Amniotic stem cell (primary cell): Measurements from ENCODE around the gene SMC1A.
"Not testable (repeated sequence)": the region's sequence is repeated elsewhere in the genome, so short reads cannot be mapped to it uniquely, and the experiment has no call there.

Experiments used
- DNase-seq: peaks from one replicate; lab custom pipeline; 2025; lab: John Stamatoyannopoulos, UW

The SMC1A gene

DNA sequence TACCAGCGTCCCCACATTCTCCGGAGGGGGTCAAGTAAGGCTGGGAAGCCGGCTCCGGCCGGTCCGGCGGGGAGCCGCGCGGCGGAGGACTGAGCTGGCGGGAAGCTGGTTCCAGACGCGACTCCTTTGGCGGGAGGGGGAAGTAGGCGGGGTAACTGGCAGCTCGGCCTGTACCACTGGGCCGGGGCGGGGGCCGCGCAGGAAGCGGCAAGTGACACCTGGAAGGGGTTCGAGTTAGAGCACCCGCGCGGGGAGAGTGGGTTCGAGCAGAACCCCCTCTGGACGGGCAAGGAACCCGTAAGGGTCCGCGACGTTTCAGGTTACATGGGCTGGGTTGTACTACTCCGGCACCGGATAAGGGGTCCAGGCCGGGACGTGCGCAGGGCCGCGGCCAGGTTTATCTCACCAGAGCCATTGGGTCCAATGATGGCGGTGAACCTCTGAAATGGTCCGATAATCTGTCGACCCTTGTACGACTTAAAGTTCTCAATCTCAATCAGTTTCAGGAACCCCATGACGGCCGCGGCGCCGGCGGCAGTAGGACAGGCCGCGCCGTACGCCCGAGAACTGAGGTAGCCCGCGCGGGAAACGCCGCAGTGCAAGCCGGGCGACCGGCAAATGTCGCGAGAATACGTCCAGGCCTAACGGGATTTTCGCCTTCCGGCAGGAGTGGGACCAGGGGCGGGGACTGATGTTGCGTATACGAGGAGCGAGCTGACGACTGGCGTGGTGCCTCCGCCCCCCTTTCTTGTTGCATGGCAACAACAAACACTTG lies at the start of gene SMC1A:
SMC1A (minus strand) TSS at position 569 of the 775 bp plus-strand sequence; CDS start at position 515, 54 bp downstream.
- peak; percentile 95 for DNase-seq

DNA sequence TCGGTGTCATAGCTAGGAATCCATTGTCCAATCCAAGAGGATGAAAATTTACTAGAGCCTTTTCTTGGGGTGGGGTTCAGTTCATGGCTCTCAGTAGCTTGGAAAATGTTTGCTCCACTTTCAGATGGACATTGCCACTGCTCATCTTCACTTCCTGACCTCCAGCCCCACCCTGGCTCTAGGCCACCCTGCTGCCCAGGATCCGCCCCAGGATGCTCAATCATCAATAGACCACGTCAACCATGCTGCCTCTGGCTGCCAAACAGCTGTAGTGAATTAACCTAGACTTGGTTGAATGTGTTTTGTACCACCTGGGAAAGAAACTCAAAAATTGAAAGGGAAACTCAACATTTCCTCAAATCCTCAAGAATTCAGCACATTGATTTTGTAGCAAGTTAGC lies 48.9 kb upstream of the SMC1A start:
- DNase-seq: no peak

DNA sequence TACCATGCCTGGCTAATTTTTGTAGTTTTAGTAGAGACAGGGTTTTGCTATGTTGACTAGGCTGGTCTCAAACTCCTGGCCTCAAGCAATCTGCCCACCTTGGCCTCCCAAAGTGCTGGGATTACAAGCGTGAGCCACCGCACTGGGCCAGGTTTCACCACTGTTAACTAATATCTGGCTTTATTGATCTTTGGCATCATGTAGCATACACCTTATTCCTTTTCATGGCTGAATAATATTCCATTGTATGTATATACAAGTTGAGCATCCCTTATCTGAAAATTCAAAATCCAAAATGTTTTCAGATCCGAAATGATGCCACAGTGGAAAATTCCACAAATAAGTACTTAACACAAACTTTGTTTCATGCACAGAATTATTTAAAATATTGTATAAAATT lies 46.2 kb upstream of the SMC1A start:
- DNase-seq: not testable (repeated sequence)

DNA sequence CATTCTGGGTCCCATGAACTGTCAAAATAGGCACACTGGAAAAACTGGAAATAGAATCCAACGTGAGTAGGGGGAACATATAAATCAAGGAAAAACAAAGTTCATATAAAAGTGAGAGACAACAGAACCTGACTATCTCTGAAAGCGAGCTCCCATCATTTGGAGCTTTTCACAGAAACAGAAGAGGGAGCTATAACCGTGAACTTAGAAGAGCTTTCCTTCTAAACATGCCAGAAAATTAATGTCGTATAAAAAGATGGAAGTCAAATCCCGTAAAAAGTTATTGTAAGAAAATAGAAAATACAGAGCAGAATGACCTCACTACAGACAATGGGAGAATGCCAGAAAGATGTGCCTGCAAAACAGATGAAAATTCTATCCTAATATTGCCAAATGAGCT lies 35.6 kb upstream of the SMC1A start:
- DNase-seq: no peak

DNA sequence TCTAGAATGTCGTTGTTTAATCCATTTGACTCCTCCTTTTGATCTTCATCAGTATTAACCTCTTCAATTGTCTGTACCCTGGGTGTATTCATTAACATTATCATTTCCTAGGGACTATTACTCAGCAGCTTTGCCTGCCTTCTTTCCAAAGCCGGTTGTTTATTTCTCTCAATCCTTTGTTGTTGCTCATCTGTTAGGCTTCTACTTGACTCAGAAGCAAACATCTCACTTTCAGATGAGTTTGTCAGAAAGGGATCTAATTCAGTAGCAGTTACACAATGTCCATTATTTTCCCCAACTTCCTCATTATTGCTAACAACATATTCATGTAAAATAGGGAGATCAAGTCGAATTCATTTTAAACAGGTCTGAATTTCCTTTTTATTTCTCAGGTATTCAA lies 33.8 kb upstream of the SMC1A start:
- DNase-seq: peak; percentile 7

GRCh38 chrX:53452812-53453211 lies 30.4 kb upstream of the SMC1A start:
- DNase-seq: no peak

- no peak for DNase-seq
Observed at GRCh38 chrX:53449632-53450031, 27.2 kb upstream of the SMC1A start.

DNA sequence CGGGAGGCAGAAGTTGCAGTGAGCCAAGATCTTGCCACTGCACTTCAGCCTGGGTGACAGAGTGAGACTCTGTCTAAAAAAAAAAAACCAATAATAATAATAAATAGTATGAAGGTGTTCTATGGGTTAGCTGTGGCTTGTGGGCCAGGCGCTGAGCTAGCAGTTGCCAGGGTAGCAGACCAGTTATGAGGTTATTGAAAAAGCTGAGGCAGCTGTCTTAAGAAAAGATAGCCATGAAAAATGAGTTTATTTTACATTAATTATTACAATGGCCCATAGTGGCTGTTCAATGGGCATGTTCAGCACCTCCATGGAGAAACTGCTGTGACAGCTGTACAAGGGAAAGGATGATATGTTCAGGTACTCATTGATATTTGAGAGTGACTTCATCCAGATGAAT lies 25.0 kb upstream of the SMC1A start:
- no peak for DNase-seq

DNA sequence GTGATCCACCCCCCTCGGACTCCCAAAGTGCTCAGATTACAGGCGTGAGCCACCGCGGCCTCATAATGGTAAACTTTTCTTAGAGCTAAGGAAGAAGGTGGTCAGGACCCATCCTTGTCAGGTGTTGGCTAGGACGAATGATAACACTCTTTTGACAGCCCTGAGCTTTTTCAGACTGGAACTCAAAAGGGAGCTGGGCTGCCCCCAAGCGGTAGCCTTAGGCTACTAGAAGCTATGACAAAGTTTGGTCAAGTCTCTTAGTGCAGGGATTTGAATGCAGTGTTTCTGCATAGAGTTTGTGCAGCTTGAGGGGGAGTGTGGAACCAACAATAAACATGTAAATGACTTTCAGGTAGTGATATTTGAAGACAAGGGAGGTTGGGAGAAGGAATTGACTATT lies 23.5 kb upstream of the SMC1A start:
- peak; percentile 0 for DNase-seq

DNA sequence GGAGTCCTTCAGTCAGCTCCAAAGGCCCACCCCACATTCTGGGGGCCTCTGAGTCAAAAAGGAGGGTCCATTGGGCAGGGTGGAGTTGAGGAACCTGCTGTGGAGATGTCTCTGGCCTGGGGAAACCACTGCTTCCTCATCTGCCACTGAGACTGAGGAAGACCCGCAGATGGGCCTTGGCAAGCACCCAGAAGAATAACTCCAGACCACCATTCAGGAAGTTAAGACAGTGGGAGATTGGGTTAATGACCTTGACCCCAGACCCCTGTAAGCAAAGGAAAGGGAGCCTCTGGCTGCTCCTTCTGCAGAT lies 19.8 kb upstream of the SMC1A start:
- DNase-seq: no peak

- DNase-seq: peak; percentile 2
Observed at GRCh38 chrX:53441531-53442321, 19.3 kb upstream of the SMC1A start.

DNA sequence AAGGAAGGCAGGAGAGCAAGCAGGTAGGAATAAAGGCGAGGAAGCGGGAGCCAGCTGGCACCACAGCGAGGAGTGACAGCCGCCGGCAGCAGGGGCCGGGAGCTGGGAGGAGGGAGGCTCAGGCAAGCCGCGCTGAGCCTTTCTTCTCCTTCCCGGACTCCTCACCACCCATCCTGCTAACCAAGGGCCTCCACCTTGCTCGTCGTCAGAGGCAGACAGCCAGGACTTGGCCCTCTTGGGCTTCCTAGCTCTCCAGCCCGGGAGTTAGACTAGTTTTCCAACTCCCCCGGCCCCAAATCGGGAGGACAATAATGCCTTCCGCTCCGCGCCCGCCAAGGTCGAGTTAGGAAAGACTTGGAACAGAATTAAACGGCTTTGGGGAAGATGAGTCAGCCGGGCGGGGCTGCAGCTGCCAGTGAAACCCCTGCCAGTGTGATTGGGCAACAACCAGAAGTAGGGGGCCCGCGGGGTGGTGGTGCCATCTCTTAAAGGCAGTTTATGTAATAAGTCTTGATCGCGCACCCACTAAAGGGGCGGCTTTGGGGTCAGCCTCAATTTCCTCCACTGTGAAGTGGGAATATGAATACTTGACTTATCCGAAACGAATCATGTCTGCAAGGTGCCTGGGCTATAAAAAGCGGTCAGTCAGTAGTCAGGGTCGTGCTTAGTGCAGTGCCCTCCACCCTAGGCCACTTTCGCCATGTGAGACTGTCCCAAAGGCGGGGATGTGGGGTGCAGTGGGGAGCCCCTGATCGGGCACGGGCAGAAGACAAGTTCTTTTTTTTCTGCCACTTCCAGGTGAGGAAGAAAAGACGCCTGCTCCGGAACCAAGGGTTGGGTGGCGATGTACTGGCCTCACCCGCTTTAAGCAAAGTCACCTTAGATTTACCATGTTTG lies 18.4 kb upstream of the SMC1A start:
- peak; percentile 36 for DNase-seq

DNA sequence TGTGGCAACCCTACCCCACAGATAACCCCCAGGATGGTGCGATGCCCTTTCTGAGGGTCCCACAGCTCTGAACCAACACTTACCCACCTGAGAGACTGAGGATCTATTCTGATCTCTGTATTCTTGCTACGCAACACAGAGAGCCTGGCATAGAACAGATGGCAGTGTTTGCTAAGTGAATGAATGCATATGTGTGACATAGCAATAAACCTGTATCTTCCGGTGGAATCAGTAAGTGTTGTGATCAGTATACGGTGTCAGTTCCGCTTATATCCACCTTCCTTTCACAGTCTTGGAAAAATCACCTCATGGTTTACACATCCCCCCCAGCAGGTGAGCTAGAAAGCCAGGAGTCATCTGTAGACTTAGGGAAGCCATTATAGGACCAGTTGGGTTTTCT lies 17.6 kb upstream of the SMC1A start:
- no peak for DNase-seq

GRCh38 chrX:53438832-53439230 lies 16.4 kb upstream of the SMC1A start:
- no peak for DNase-seq

DNA sequence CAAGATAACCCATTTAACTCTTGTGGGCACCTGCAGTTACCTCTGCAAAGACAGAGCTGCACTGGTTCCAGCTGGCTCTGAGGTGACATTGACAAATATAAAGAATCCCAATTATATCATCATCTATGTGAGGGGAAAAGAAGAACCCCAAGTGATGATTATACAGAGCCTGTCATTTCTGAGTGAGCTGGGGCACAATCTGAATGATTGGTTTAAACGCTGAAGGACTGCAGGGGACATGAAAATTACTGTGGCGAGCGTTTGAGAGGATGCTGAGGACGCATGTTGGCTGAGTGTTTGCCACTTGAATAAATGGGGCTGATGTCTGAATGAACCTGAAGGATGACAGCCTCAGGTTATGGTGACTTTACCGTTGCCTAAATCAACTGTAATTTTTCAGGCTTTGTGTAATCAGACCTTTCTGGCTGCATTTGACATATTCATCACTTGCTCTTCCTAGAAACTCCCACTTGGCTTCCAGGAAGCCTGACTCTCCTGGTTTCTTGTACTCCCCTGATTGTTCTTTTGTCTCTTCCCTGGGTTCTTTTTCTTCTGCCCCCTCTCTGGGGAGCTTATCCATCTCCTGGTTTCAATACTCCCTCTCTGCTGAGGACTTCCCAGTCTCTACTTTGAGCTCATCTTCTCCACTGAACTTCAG lies 15.8 kb upstream of the SMC1A start:
- no peak for DNase-seq

DNA sequence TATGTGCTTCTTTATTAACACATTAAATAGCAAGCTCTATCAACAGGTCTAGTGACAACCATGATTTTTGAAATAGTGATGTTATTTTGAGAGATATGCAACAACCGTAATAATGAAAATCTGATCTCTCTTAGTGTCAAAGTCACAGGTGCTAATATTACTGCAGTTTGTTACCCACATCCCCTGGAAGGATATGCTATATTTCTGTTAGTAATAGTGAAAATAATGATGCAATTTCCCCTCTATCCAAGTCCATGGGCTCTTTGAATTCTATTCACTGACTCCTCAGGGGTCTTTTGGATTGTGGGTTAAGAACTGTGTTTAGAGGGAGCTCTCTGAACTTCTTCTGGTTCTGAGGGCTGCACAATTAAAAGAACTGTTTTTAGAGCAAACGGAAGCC lies 14.8 kb upstream of the SMC1A start:
- DNase-seq: no peak

GRCh38 chrX:53435997-53436396 lies 13.5 kb upstream of the SMC1A start:
- peak; percentile 14 for DNase-seq

GRCh38 chrX:53433651-53434639 lies 11.5 kb upstream of the SMC1A start, which contains the start of gene HSD17B10:
Gene HSD17B10, minus strand, starts transcription at chrX:53434370. Its CDS starts 25 bp downstream, at chrX:53434345.
- DNase-seq: peak; percentile 69

DNA sequence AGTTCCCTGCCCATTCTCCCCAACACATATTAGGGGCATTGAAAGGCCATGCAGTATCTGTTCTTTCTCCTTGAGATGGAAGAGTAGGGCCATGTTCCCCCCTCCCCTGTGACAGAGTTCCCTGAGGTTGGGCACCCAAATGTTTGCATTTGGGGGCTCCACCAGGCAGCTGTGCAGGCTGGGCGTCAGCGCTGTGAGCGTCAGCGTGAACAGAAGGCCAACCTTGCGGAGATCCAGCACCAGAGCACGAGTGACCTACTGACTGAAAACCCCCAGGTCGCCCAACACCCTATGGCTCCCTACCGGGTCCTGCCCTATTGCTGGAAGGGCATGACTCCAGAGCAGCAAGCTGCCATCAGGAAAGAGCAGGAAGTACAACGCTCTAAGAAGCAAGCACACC lies 7.8 kb upstream of the SMC1A start:
- no peak for DNase-seq

DNA sequence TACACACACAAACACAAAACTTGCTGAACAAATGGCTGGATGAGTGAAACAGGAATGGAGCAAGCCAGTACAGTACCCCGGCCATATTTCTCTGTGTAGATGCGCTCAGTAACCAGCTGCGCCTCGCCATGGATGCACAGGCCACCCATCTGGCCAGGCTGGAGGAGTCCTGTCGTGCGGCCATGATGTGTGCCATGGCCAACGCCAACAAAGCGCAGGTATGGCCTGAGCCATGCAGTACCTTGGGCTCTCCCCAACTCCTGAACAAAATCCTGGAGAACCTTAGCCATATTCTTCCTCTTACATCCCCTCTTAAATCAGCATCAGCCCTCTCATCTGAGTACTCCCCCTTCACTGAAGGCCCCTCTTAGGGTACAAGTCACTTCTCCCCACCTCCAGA lies 7.3 kb upstream of the SMC1A start:
- DNase-seq: no peak

- DNase-seq: no peak
Observed at GRCh38 chrX:53422861-53423306, 430 bp upstream of the SMC1A start, which contains the start of gene RIBC1. Gene RIBC1, plus strand, starts transcription at chrX:53422873. Its CDS starts 3,404 bp downstream, at chrX:53426277.
